RPMI7951 (cell line): ENCODE data around the gene STARD8. TPM values are rescaled to one million over a fixed set of nuclear protein-coding genes. Genes with fewer than 3 reads are reported as not detected.
"Not testable (repeated sequence)": the region's sequence is repeated elsewhere in the genome, so short reads cannot be mapped to it uniquely, and the experiment has no call there.

Source experiments
- DNase-seq: peaks from one replicate; pipeline ENCODE4 v3.0.0-alpha.2; 2012; ENCODE audit warnings: low read depth
- total RNA-seq: library from RNA; depleted of rRNA; stranded (reverse); fragments of >200 nt; shearing (Covaris generic); gene quantifications from 2 replicates; pipeline ENCODE4 v1.2.3, GENCODE V29; 2014

The STARD8 gene
- total RNA-seq, 1 experiment from 2014 or later, result 10.2 TPM

DNA sequence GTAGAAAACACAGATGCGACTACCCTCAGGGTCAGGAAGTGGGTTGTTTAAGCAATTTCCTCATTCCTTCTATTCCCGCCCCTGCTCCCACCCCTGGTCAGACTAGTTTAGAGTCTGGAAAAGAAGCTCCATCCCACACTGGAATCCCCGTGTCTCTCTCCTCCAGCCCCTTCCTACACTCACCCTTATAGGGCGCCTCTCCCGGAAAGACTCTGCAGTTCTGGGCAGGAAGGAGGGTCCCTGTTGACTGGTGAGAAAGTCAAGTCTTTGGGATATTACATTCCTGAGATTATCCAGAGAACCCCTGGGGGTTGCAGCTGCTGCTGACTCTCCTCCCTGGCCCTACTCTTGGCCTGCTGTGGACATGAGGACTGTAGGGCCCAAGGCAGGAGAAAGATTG lies 11.9 kb downstream of the STARD8 start:
- peak; percentile 61 for DNase-seq

DNA sequence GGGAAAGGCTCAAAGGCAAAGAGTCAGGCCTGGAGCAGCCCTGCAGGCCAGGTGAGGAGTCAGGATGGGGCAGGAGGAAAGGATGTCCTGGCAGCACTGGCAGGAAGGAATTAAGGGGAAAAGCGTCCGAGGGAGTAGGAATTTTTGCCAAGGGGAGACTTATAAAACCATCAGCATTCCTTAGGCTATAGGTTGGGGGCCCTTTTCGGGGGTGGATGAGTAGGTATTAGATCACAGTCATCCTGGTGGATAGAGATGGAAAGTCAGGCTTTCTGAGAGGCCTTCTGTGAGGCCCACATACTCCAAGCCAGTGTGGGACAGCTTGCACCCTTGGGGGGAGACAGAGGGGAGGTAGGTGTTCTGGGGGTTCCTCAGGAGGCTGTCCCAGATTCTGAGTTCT lies 12.3 kb downstream of the STARD8 start:
- peak; percentile 49 for DNase-seq

- no peak for DNase-seq
These were observed 13.3 kb downstream of the STARD8 start for GRCh38 chrX:68660746-68661145.

DNA sequence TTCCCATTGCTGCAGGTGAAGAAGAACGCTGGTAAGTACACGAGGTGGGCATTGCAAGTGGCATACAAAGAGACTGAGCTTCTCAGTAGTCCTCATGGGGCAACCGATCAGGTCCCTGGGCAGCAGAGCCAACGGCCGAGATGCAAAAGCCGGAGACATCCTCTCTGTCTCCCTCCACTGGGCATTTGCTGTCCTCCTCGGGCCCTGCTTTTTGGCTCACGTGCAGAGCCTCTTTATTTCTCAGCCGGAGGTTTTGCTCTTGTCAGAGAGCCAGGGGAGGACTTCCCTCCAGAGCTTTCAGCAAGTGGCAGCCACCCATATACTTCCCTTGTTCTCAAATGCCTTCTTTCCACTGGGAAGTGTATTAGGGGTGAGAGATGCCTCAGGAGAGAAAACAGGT lies 18.0 kb downstream of the STARD8 start:
- no peak for DNase-seq

- no peak for DNase-seq
These were observed 19.1 kb downstream of the STARD8 start for GRCh38 chrX:68666580-68666979.

- no peak for DNase-seq
These were observed 21.8 kb downstream of the STARD8 start for GRCh38 chrX:68669094-68669860.

DNA sequence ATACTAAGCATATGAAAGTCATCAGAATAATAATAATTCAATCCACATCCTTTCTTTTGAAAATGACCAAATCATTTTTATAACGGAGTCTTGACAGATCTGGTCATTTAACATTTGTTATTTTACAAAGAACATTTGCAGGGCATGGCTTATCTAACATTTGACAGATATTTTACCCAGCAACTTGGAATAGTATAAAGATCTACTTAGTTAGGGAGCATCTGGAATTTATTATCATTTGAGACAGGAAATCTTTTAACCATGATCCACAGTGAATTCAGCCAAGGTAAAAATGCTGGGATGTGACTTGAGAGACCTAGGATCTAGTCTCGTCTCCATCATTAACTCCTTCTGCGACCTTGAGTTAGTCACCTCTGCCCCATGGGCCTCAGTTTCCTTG lies 22.4 kb downstream of the STARD8 start:
- DNase-seq, result no peak

GRCh38 chrX:68671221-68671620 lies 23.8 kb downstream of the STARD8 start:
- DNase-seq, result no peak

GRCh38 chrX:68672581-68673318 lies 25.3 kb downstream of the STARD8 start:
- DNase-seq, result no peak

DNA sequence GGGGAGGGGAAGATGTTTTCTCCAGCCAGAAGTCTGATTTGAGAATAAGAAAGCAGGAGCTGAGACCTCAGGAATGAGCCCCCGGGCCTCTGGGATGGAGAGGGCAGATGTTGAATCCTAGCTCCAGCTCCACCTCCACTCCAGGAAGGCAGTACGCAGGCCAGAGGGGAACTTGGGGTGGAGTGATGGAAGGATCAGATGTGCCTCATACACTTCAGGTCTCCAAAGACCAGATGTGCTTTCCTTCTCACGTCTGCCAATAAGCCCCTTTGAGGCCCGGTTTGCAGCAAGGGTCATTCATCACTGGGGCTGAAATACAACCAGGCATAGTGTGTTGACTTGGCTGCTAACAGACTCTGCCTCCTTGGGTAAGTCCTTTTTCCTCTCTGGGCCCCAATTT lies 28.1 kb downstream of the STARD8 start:
- DNase-seq, result peak; percentile 61

- no peak for DNase-seq
These were observed 28.9 kb downstream of the STARD8 start for GRCh38 chrX:68676335-68676734.

DNA sequence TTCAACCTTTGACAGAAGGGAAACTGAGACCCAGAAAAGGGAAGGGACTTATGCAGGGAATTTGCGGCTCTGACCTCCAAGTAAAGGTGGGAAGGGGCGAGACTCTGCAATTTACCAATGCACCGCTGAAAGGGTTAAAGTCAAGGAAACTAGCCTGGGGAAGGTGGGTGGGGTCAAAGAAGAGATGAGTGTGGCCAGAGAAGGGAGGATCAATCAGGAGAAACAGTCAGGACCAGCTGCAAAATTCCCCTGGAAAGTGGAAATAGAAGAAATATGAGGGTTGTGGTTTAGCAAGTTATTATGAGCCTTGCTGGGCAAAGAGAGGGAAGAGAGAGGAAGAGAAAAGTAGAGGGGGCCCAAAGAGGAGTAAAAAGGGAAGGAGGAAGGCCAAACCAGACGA lies 30.5 kb downstream of the STARD8 start:
- DNase-seq, result peak; percentile 23

DNA sequence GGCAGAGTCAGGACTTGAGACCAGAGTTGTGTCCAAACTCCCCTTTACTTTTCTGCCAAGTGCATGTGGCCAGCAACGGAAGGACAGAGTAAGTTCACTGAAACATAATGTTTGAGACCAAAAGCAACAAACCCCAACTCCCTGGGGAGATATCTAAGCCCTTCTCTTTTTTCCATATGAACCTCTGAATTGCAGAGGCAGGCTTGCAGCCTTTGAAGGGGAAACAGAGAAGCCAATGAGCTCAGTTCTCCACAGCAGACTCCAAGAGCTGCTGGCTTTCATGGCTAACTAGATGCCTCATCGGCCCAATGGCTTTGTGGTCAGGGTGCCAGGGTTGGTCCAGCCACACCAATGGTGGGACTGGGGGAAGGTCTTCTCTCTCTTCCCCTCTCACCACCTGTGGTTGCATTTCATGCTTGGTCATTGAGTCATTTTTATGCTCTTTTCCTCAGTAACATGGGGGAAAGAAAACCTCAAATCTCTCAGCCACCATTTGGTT lies 34.0 kb downstream of the STARD8 start:
- peak; percentile 94 for DNase-seq

DNA sequence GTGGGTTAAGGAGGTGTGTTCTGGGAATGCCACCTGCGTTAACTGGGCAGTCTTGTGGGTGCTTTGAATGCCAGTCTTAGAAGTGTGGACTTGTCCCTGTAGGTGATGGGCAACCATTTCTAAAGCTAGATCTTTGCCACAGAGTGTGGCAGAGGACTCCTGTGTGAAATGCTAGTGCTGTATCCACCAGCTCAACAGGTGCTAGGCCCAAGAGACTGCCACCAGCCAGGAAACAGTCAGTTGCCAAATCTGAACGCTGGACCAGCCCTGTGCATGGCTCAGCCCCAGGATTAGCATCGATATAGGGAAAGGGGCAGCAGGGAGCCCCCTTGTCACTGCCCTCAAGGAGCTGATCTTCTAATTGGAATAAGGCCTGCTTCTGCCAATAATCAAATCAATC lies 35.3 kb downstream of the STARD8 start:
- DNase-seq, result no peak

DNA sequence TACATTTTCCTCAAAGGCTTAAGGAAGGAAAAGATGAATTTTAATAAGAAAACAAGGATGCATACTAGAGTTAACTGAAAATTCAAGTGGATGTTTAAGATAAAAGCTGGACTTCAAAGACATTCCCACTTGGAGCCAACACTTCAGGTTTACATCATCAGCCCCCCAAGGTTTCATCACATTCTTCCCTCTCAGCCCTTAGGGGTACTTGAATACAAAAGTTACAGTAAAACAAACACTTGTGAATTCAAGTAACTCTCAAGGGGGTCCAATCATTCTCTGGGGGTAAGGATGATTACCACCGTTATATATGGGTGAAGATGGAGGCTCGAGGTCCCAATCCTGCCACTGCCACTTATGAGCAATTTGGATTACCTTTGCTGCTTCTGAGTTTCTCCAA lies 36.1 kb downstream of the STARD8 start:
- DNase-seq, result no peak

- peak; percentile 89 for DNase-seq
These were observed 36.9 kb downstream of the STARD8 start for GRCh38 chrX:68684291-68684918.

- no peak for DNase-seq
These were observed 37.4 kb downstream of the STARD8 start for GRCh38 chrX:68684919-68685304.

DNA sequence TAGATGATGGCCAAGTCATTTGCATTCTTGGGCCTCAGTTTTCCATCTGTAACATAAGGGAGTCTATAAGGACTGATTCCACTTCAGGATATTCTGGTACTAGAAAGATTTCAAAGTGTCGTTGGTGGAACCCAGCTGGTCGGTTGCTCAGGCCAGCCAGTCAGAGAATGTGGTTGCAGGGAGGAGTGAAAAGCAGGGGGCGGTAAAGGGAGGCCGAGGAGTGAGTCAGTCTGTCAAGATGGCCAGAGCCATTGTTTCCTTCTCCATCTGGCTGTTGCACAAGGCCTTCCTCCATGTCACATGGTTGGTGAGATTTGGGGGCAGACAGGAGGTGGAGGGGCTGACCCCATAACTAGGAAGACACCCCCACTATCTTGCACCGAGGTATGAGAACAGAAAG lies 38.2 kb downstream of the STARD8 start:
- DNase-seq, result peak; percentile 82

DNA sequence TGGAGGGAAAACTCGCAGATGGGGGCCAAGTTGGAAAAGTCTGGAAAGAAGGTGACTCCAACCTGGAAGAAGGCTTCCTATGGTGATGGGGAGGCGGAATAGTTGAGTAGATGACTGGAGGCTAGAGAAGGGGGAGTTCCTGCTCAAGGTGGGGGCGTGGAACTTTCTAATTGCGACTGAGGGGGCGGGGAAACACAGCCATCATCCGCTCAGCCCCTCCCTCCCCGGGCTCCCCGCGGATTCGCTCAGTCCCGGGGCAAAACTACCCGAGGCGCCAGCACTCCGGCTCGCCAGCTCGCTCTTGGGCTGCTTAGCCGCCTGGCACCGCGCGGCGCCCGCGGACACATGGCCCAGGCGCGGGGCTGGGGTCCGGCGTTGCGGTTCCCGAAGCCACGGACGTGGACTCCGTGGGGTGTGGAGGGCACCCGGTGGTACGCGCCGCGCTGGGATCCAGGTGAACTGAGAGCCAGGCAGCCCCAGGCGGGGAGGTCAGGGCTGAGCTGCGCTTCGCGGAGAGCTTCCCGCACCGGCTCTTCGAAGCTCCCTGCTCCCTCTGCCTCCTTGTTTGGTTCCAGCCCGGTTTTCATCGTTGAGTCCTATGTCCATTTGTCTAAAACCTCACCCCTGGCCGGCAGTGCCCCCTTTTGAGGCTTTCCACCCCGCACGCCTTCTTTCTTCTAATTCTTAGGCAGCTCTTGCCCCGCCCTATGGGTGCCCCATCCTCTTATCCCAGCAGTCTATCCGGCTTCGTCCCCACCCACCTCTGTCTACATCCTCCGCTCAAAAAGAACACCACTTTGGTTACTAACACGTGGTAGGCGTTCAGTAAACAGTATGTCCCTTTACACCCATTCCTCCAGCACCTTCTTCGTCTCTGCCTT lies 38.9 kb downstream of the STARD8 start:
- peak; percentile 67 for DNase-seq

GRCh38 chrX:68688931-68689330 lies 41.5 kb downstream of the STARD8 start:
- not testable (repeated sequence) for DNase-seq

DNA sequence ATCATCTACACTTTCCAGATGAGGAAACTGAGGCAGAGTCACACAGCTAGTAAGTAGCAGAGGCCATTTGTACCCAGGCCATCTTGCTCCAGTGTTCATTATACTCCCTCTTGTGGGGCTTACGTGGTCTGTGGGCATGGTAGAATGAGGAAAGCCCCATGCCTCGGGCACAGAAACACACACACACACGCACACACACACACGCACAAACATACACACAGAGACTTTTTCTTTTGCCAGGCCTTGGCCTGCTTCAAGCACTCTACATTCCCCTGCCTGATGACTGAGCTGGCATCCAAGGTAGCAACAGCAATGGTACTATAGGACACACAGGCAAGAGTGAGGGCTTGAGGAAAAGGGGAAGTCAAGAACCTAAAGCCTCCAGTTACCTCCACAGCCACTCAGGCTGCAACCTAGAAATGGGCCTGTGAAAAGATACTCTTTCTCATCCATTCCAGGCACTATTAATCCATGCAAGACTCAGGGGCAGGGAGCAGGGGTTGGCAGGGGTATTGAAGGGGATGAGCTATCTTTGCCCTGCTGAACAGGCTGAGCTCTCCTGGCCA lies 43.6 kb downstream of the STARD8 start:
- no peak for DNase-seq
